Measurements from ENCODE around the gene SYT7.

SYT7 gene

DNA sequence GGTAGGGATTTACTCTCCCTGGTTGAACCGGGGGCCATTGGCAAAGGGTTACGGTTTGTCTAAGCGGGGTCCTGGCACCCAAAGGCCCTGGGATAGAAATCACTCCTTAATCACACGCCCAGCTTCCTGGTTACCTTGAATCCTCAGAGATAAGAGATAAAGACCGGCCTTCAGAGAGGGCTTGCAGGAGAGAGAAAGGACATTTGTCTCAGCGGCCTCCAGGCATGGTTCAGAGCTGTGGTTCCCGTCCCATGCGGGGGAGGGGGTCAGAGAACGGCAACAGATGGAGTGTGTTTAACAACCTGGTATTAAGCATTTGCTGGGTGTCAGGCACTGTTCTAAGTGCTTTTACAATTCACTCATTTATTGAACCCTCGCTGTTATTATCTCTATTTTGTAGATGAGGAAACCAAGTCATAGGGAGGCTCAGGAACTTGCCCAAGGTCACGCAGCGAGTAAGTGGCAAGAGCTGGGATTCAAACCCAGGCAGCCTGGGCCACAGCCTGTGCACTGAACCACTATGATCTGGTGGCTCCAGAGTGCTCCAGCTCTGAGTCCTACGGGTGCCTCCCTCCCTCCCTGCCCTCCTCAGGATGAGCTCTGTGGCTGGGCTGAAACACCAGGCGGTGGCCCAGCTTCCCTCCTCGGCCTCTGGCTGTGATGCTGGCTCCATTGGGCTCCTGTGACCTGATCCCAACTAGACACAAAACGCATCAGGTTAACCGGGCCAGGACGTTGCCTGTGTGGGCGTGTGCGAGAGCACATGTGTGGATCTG, 53.7 kb downstream of the SYT7 start:
- H3K9me3 ChIP-seq (ENCODE audit: insufficient read depth, low read depth, low read length), result peaks cover 2% of the 10 kb centered on the region
- no peak for DNase-seq
- no peak overlapping the region for H4K91ac ChIP-seq (ENCODE audit: low read depth, low read length)
- no peaks in the 10 kb centered on the region for H3K79me2 ChIP-seq (ENCODE audit: control insufficient read depth, insufficient read depth, low read length, poor library complexity)
- H3K4ac ChIP-seq (ENCODE audit: low read depth, low read length), result no peak overlapping the region
- H3K27me3 ChIP-seq (ENCODE audit: insufficient read depth, low read length), result no peaks in the 10 kb centered on the region
- H3K23ac ChIP-seq (ENCODE audit: low read length), result no peak overlapping the region
- no peaks in the 10 kb centered on the region for H3K79me1 ChIP-seq (ENCODE audit: low read length)
- H3K27ac ChIP-seq (ENCODE audit: low read depth, low read length), result no peak overlapping the region
- H4K8ac ChIP-seq (ENCODE audit: low read depth, low read length), result no peak overlapping the region
- H3K18ac ChIP-seq (ENCODE audit: low read length), result no peak overlapping the region
- peak overlapping the region; percentile 6 for H3K4me3 ChIP-seq (ENCODE audit: low read depth, low read length)
- H3K9ac ChIP-seq (ENCODE audit: low read length), result no peak overlapping the region
- no CpG with 5 or more reads among the region's 20 CpGs for WGBS (ENCODE audit: extremely low coverage, insufficient coverage, insufficient read length)
- no peak overlapping the region for H4K12ac ChIP-seq (ENCODE audit: low read depth, low read length)
- no peak overlapping the region for H2AK5ac ChIP-seq (ENCODE audit: low read length)
- H2BK5ac ChIP-seq (ENCODE audit: low read depth, low read length, poor library complexity), result no peak overlapping the region
- H2BK12ac ChIP-seq (ENCODE audit: low read length), result no peak overlapping the region
- H2AFZ ChIP-seq (ENCODE audit: insufficient read depth, low read length, poor library complexity), result no peak overlapping the region
- no peak overlapping the region for H2BK120ac ChIP-seq (ENCODE audit: insufficient read depth, low read length, poor library complexity)
- peaks cover 6 to 16% of the 10 kb centered on the region in 2 experiments for H3K4me1 ChIP-seq (ENCODE audit: control insufficient read depth in 1 of 2, insufficient read depth in 2 of 2, low read length in 2 of 2)
- peaks cover 38 to 40% of the 10 kb centered on the region in 2 experiments for H3K36me3 ChIP-seq (ENCODE audit: control insufficient read depth in 1 of 2, insufficient read depth in 2 of 2, low read length in 2 of 2)
- H3K14ac ChIP-seq (ENCODE audit: low read length), result no peak overlapping the region
- H3K4me2 ChIP-seq (ENCODE audit: low read length), result no peak overlapping the region

DNA sequence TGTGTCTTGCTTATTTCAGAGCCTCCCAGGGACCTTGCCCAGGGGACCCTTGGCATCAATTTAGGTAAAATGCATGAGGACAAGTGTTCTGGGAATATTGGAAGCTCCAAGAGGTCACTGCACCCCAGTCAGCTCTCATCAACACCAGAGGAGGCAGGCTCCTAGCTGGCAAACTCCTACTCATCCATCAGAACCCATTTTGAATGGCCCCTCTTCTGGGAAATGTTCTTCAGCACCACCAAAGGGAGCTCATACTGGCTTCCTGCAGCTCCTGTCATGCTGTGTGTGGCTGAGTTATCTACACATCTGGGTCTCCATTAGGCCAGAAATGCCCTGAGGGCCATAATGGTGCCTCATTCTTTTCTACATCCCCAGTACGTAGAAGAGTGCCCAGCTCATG, 54.6 kb downstream of the SYT7 start:
- Histone ChIP-seq H3K9ac (ENCODE audit: low read length) (no peak overlapping the region), H4K12ac (ENCODE audit: low read depth, low read length) (no peak overlapping the region), H3K27ac (ENCODE audit: low read depth, low read length) (no peak overlapping the region), H3K27me3 (ENCODE audit: insufficient read depth, low read length) (no peaks in the 10 kb centered on the region), H2AFZ (ENCODE audit: insufficient read depth, low read length, poor library complexity) (no peak overlapping the region), H2BK12ac (ENCODE audit: low read length) (no peak overlapping the region), H2BK120ac (ENCODE audit: insufficient read depth, low read length, poor library complexity) (no peak overlapping the region), H3K79me2 (ENCODE audit: control insufficient read depth, insufficient read depth, low read length, poor library complexity) (no peaks in the 10 kb centered on the region), H3K18ac (ENCODE audit: low read length) (no peak overlapping the region), H3K9me3 (ENCODE audit: insufficient read depth, low read depth, low read length) (peaks cover 2% of the 10 kb centered on the region), H3K79me1 (ENCODE audit: low read length) (no peaks in the 10 kb centered on the region), H3K4ac (ENCODE audit: low read depth, low read length) (no peak overlapping the region), H3K23ac (ENCODE audit: low read length) (no peak overlapping the region), H3K4me3 (ENCODE audit: low read depth, low read length) (no peak overlapping the region), H4K91ac (ENCODE audit: low read depth, low read length) (no peak overlapping the region), H4K8ac (ENCODE audit: low read depth, low read length) (no peak overlapping the region), H3K14ac (ENCODE audit: low read length) (no peak overlapping the region), H2BK5ac (ENCODE audit: low read depth, low read length, poor library complexity) (no peak overlapping the region), H3K4me1 (ENCODE audit: control insufficient read depth in 1 of 2, insufficient read depth in 2 of 2, low read length in 2 of 2) (peaks cover 4 to 16% of the 10 kb centered on the region in 2 experiments), H3K4me2 (ENCODE audit: low read length) (no peak overlapping the region), H3K36me3 (ENCODE audit: control insufficient read depth in 1 of 2, insufficient read depth in 2 of 2, low read length in 2 of 2) (peaks cover 42 to 44% of the 10 kb centered on the region in 2 experiments), H2AK5ac (ENCODE audit: low read length) (no peak overlapping the region)
- WGBS (ENCODE audit: extremely low coverage, insufficient coverage, insufficient read length), result no CpG with 5 or more reads among the region's 1 CpG
- DNase-seq, result no peak

DNA sequence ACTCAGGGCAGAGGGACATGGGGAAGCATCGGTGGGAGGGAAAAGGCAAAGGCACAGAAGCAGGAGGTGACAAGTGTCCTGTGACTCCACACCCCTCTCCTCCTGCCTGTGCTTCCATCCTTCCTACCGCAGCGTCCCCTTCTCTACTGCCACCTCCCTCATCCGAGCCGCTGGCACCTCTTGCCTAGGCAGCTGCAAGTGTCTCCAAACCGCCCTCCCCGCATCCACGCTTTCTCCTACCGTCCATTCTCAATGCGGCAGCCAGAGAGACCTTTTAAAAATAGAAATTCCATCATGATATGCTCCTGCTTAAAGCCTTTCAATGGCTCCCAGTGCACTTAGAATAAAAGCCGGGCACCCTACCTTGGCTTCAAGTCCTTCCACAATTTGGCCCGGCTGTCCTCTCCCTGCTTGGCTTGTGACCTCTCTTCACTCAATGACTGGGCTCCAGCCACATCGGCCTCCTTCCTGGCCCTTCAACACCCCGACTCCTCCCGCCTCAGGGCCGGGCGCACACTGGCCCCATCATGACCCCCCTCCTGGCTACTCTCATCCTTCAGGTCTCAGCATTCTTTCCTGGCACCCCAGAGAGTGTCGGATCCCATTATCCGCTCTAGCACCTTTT, 55.8 kb downstream of the SYT7 start:
- no peak overlapping the region for H4K12ac ChIP-seq (ENCODE audit: low read depth, low read length)
- no peak overlapping the region for H4K8ac ChIP-seq (ENCODE audit: low read depth, low read length)
- no peak overlapping the region for H3K4ac ChIP-seq (ENCODE audit: low read depth, low read length)
- H3K36me3 ChIP-seq (ENCODE audit: control insufficient read depth in 1 of 2, insufficient read depth in 2 of 2, low read length in 2 of 2), result peaks cover 41 to 47% of the 10 kb centered on the region in 2 experiments
- no CpG with 5 or more reads among the region's 19 CpGs for WGBS (ENCODE audit: extremely low coverage, insufficient coverage, insufficient read length)
- no peak overlapping the region for H3K9ac ChIP-seq (ENCODE audit: low read length)
- H3K4me3 ChIP-seq (ENCODE audit: low read depth, low read length), result no peak overlapping the region
- H3K4me2 ChIP-seq (ENCODE audit: low read length), result no peak overlapping the region
- no peak for DNase-seq
- no peak overlapping the region for H2AFZ ChIP-seq (ENCODE audit: insufficient read depth, low read length, poor library complexity)
- H3K79me1 ChIP-seq (ENCODE audit: low read length), result no peaks in the 10 kb centered on the region
- H3K79me2 ChIP-seq (ENCODE audit: control insufficient read depth, insufficient read depth, low read length, poor library complexity), result no peaks in the 10 kb centered on the region
- peaks cover 2% of the 10 kb centered on the region for H3K9me3 ChIP-seq (ENCODE audit: insufficient read depth, low read depth, low read length)
- H3K23ac ChIP-seq (ENCODE audit: low read length), result no peak overlapping the region
- no peak overlapping the region for H2BK120ac ChIP-seq (ENCODE audit: insufficient read depth, low read length, poor library complexity)
- H2BK5ac ChIP-seq (ENCODE audit: low read depth, low read length, poor library complexity), result no peak overlapping the region
- H3K27ac ChIP-seq (ENCODE audit: low read depth, low read length), result no peak overlapping the region
- no peaks in the 10 kb centered on the region for H3K27me3 ChIP-seq (ENCODE audit: insufficient read depth, low read length)
- H3K14ac ChIP-seq (ENCODE audit: low read length), result no peak overlapping the region
- peaks cover 4 to 14% of the 10 kb centered on the region in 2 experiments for H3K4me1 ChIP-seq (ENCODE audit: control insufficient read depth in 1 of 2, insufficient read depth in 2 of 2, low read length in 2 of 2)
- no peak overlapping the region for H2AK5ac ChIP-seq (ENCODE audit: low read length)
- no peak overlapping the region for H4K91ac ChIP-seq (ENCODE audit: low read depth, low read length)
- no peak overlapping the region for H2BK12ac ChIP-seq (ENCODE audit: low read length)
- no peak overlapping the region for H3K18ac ChIP-seq (ENCODE audit: low read length)

DNA sequence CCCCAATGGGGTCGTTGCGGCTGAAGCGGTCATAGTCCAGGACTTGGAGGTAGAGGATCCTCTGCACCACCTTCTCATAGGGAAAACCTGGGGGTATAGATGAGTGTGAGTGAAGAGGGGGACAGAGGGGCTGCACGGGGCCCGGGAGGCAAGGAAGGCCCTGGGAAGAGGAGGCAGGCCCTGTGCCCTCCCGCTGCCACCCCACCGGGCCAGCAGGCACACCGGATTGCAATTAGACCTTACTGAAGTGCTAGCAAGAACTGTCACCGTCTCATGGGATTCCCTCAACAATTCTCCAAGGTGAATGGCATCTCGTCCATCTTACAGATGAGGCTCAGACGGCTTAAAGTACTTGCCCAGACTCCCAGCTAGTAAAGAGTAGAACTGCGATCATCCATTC, 56.4 kb downstream of the SYT7 start:
- no peak overlapping the region for H2AFZ ChIP-seq (ENCODE audit: insufficient read depth, low read length, poor library complexity)
- no peak overlapping the region for H3K4me3 ChIP-seq (ENCODE audit: low read depth, low read length)
- H3K27ac ChIP-seq (ENCODE audit: low read depth, low read length), result no peak overlapping the region
- H3K9ac ChIP-seq (ENCODE audit: low read length), result no peak overlapping the region
- WGBS (ENCODE audit: extremely low coverage, insufficient coverage, insufficient read length), result no CpG with 5 or more reads among the region's 12 CpGs
- H3K4me2 ChIP-seq (ENCODE audit: low read length), result no peak overlapping the region
- H3K4ac ChIP-seq (ENCODE audit: low read depth, low read length), result no peak overlapping the region
- H3K23ac ChIP-seq (ENCODE audit: low read length), result no peak overlapping the region
- no peak overlapping the region for H4K12ac ChIP-seq (ENCODE audit: low read depth, low read length)
- H3K14ac ChIP-seq (ENCODE audit: low read length), result no peak overlapping the region
- no peak overlapping the region for H4K91ac ChIP-seq (ENCODE audit: low read depth, low read length)
- DNase-seq, result no peak
- H2BK120ac ChIP-seq (ENCODE audit: insufficient read depth, low read length, poor library complexity), result no peak overlapping the region
- no peak overlapping the region for H2BK12ac ChIP-seq (ENCODE audit: low read length)
- no peak overlapping the region for H4K8ac ChIP-seq (ENCODE audit: low read depth, low read length)
- no peaks in the 10 kb centered on the region for H3K27me3 ChIP-seq (ENCODE audit: insufficient read depth, low read length)
- H2AK5ac ChIP-seq (ENCODE audit: low read length), result no peak overlapping the region
- peaks cover 41 to 47% of the 10 kb centered on the region in 2 experiments for H3K36me3 ChIP-seq (ENCODE audit: control insufficient read depth in 1 of 2, insufficient read depth in 2 of 2, low read length in 2 of 2)
- H3K79me1 ChIP-seq (ENCODE audit: low read length), result no peaks in the 10 kb centered on the region
- peaks cover 2% of the 10 kb centered on the region for H3K9me3 ChIP-seq (ENCODE audit: insufficient read depth, low read depth, low read length)
- H3K79me2 ChIP-seq (ENCODE audit: control insufficient read depth, insufficient read depth, low read length, poor library complexity), result no peaks in the 10 kb centered on the region
- H3K18ac ChIP-seq (ENCODE audit: low read length), result no peak overlapping the region
- H2BK5ac ChIP-seq (ENCODE audit: low read depth, low read length, poor library complexity), result no peak overlapping the region
- peaks cover 4 to 13% of the 10 kb centered on the region in 2 experiments for H3K4me1 ChIP-seq (ENCODE audit: control insufficient read depth in 1 of 2, insufficient read depth in 2 of 2, low read length in 2 of 2)

Measured in trophoblast cell (in vitro differentiated cells and primary cell).